HEK293T (cell line): ENCODE measurements around the gene ADSL.

Source experiments
- CTCF ChIA-PET: fragments of 350-600 bp; formaldehyde crosslinking; extraction: SDS; loops from one replicate; lab custom pipeline; 2021; ENCODE audit warnings: antibody characterized with exemption, inconsistent platforms; lab: Yijun Ruan, JAX
- POLR2A ChIA-PET: fragments of 350-600 bp; formaldehyde crosslinking; extraction: SDS; loops from one replicate; lab custom pipeline; 2020; ENCODE audit warnings: antibody characterized with exemption, inconsistent platforms; lab: Yijun Ruan, JAX
- DNase-seq: peaks from one replicate; pipeline ENCODE4 v3.0.0; 2012; ENCODE audit warnings: mixed read lengths; ENCODE audit errors: extremely low spot score
- ARNT ChIP-seq: fragments of 450-650 bp; IDR thresholded peaks from 2 replicates; pipeline ENCODE4 v1.6.1; 2017; ENCODE audit warnings: mild to moderate bottlenecking
- BHLHE40 ChIP-seq: fragments of 450-650 bp; IDR thresholded peaks from 2 replicates; pipeline ENCODE4 v1.6.1; 2016; ENCODE audit warnings: mild to moderate bottlenecking, moderate library complexity, borderline replicate concordance
- CTBP1 ChIP-seq: fragments of 450-650 bp; IDR thresholded peaks from 2 replicates; pipeline ENCODE4 v1.6.1; 2016; ENCODE audit warnings: borderline replicate concordance
- ELF4 ChIP-seq: fragments of 450-650 bp; IDR thresholded peaks from 2 replicates; pipeline ENCODE4 v1.6.1; 2017; ENCODE audit warnings: antibody characterized with exemption
- FOXA1 ChIP-seq: fragments of 450-650 bp; IDR thresholded peaks from 2 replicates; pipeline ENCODE4 v1.6.1; 2016; ENCODE audit warnings: mild to moderate bottlenecking
- FOXK2 ChIP-seq: fragments of 450-650 bp; IDR thresholded peaks from 2 replicates; pipeline ENCODE4 v1.6.1; 2016; ENCODE audit warnings: mild to moderate bottlenecking
- FOXM1 ChIP-seq: fragments of 450-650 bp; IDR thresholded peaks from 2 replicates; pipeline ENCODE4 v1.6.1; 2017; ENCODE audit warnings: mild to moderate bottlenecking, borderline replicate concordance
- HDGF ChIP-seq: fragments of 450-650 bp; IDR thresholded peaks from 2 replicates; pipeline ENCODE4 v1.6.1; 2017; ENCODE audit warnings: antibody characterized with exemption, borderline replicate concordance
- L3MBTL2 ChIP-seq: fragments of 450-650 bp; conservative IDR thresholded peaks from 2 replicates; pipeline ENCODE4 v1.6.1; 2016; ENCODE audit warnings: mild to moderate bottlenecking
- LEF1 ChIP-seq: fragments of 450-650 bp; IDR thresholded peaks from 2 replicates; pipeline ENCODE4 v1.6.1; 2017; ENCODE audit warnings: mild to moderate bottlenecking, borderline replicate concordance
- NFRKB ChIP-seq: fragments of 450-650 bp; IDR thresholded peaks from 2 replicates; pipeline ENCODE4 v1.6.1; 2016; ENCODE audit warnings: mild to moderate bottlenecking, moderate library complexity
- PKNOX1 ChIP-seq: fragments of 450-650 bp; IDR thresholded peaks from 2 replicates; pipeline ENCODE4 v1.6.1; 2016
- SP1 ChIP-seq: fragments of 450-650 bp; IDR thresholded peaks from 2 replicates; pipeline ENCODE4 v1.6.1; 2017
- SUZ12 ChIP-seq: fragments of 450-650 bp; IDR thresholded peaks from 2 replicates; pipeline ENCODE4 v1.6.1; 2016; ENCODE audit warnings: mild to moderate bottlenecking
- TARDBP ChIP-seq: fragments of 450-650 bp; IDR thresholded peaks from 2 replicates; pipeline ENCODE4 v1.6.1; 2016
- ZNF384 ChIP-seq: fragments of 450-650 bp; IDR thresholded peaks from 2 replicates; pipeline ENCODE4 v1.6.1; 2016

The ADSL gene

GRCh38 chr22:40328546-40329456, 17.5 kb upstream of the ADSL start:
- CTCF ChIA-PET, result interaction anchor here (0.6 kb wide), 1 partner anchor 475 kb away, joined by 4 read pairs; no protein-coding TSS in a partner anchor
- POLR2A ChIA-PET, result no interaction called here
- TF ChIP-seq BHLHE40 (no peak), ARNT (no peak), HDGF (no peak)
- DNase-seq, result no peak

GRCh38 chr22:40329466-40329865, 16.8 kb upstream of the ADSL start:
- ChIA-PET CTCF (no interaction called here), POLR2A (interaction anchor here (1.8 kb wide), 1 partner anchor 17 kb away, joined by 10 read pairs; the partner anchor contains the start of gene ADSL)
- DNase-seq, result no peak
- TF ChIP-seq ARNT (no peak), L3MBTL2 (no peak)

GRCh38 chr22:40330086-40330485, 16.2 kb upstream of the ADSL start:
- TF ChIP-seq FOXK2, result no peak
- TF ChIP-seq HDGF, result no peak
- TF ChIP-seq ARNT, result no peak
- TF ChIP-seq FOXM1, result no peak
- no peak for TF ChIP-seq BHLHE40
- TF ChIP-seq NFRKB, result no peak
- no peak for TF ChIP-seq ZNF384
- TF ChIP-seq L3MBTL2, result no peak
- TF ChIP-seq PKNOX1, result no peak
- no peak for TF ChIP-seq FOXA1
- no peak for TF ChIP-seq SUZ12
- no peak for TF ChIP-seq SP1
- DNase-seq, result no peak
- ChIA-PET CTCF (no interaction called here), POLR2A (interaction anchor here (1.8 kb wide), 1 partner anchor 16 kb away, joined by 10 read pairs; the partner anchor contains the start of gene ADSL)

GRCh38 chr22:40330615-40331014, 15.7 kb upstream of the ADSL start:
- ChIA-PET CTCF (no interaction called here), POLR2A (interaction anchor here (1.8 kb wide), 1 partner anchor 16 kb away, joined by 10 read pairs; the partner anchor contains the start of gene ADSL)

GRCh38 chr22:40331706-40332105, 14.6 kb upstream of the ADSL start:
- CTCF ChIA-PET, result no interaction called here
- DNase-seq, result no peak
- TF ChIP-seq FOXA1, result no peak
- no peak for TF ChIP-seq LEF1
- TF ChIP-seq CTBP1, result no peak
- no peak for TF ChIP-seq SUZ12
- no peak for TF ChIP-seq SP1
- no peak for TF ChIP-seq PKNOX1
- TF ChIP-seq HDGF, result no peak
- TF ChIP-seq BHLHE40, result no peak
- TF ChIP-seq ELF4, result no peak
- no peak for TF ChIP-seq ZNF384
- no peak for TF ChIP-seq FOXM1
- TF ChIP-seq FOXK2, result no peak
- TF ChIP-seq NFRKB, result no peak
- TF ChIP-seq ARNT, result no peak
- no peak for TF ChIP-seq L3MBTL2
- no peak for TF ChIP-seq TARDBP
- POLR2A ChIA-PET, result interaction anchor here (1.3 kb wide), 1 partner anchor 14 kb away, joined by 4 read pairs; the partner anchor contains the start of gene ADSL

More at GRCh38 chr22:40330615-40331014, 15.7 kb upstream of the ADSL start:
- DNase-seq, result no peak
- TF ChIP-seq CTBP1, result no peak
- no peak for TF ChIP-seq NFRKB
- TF ChIP-seq LEF1, result no peak
- TF ChIP-seq ELF4, result no peak
- TF ChIP-seq SP1, result no peak
- no peak for TF ChIP-seq ARNT
- no peak for TF ChIP-seq FOXM1
- TF ChIP-seq FOXK2, result no peak
- no peak for TF ChIP-seq HDGF
- no peak for TF ChIP-seq ZNF384
- no peak for TF ChIP-seq TARDBP
- no peak for TF ChIP-seq PKNOX1
- TF ChIP-seq BHLHE40, result no peak
- no peak for TF ChIP-seq FOXA1
- no peak for TF ChIP-seq L3MBTL2
- no peak for TF ChIP-seq SUZ12

GRCh38 chr22:40332319-40332781, 13.9 kb upstream of the ADSL start:
- DNase-seq, result no peak
- ChIA-PET POLR2A (interaction anchor here (1.3 kb wide), 1 partner anchor 14 kb away, joined by 4 read pairs; the partner anchor contains the start of gene ADSL), CTCF (no interaction called here)
- TF ChIP-seq ZNF384, result no peak
- TF ChIP-seq NFRKB, result no peak
- no peak for TF ChIP-seq ELF4
